HepG2 (cell line): ENCODE measurements around the gene NALCN.

Source experiments
- CBX5 ChIP-seq: sonication (generic); formaldehyde crosslinking; IDR thresholded peaks from 2 replicates; pipeline ENCODE4 v1.4.0; 2020; ENCODE audit warnings: missing genetic modification reagents, borderline replicate concordance
- CTCF ChIP-seq: sonication (generic); formaldehyde crosslinking; IDR thresholded peaks from 2 replicates; pipeline ENCODE4 v1.5.0; 2020; ENCODE audit warnings: mild to moderate bottlenecking, missing genetic modification reagents, moderate library complexity
- NFYB ChIP-seq: sonication (generic); formaldehyde crosslinking; IDR thresholded peaks from 2 replicates; pipeline ENCODE4 v1.4.0; 2020; ENCODE audit warnings: missing genetic modification reagents
- POLR2AphosphoS2 ChIP-seq: IDR thresholded peaks from 2 replicates; pipeline ENCODE4 v1.6.1; 2011; ENCODE audit warnings: low read depth, low read length, improper control_type of control experiment

- TF ChIP-seq CBX5 (no peak), CTCF (CRISPR knock-in tag) (no peak), POLR2AphosphoS2 (no peak), NFYB (no peak)
Measured at GRCh38 chr13:101339202-101339601, 77.1 kb downstream of the NALCN start.
